IMR-90 (cell line): Measurements from ENCODE around the gene BAHD1. TPM values are rescaled to one million over a fixed set of nuclear protein-coding genes. Genes with fewer than 3 reads are reported as not detected.

Experiments used
- ATAC-seq: fragments of 200-7000 bp; cut with Tn5 transposase; 2 replicates; pipeline ENCODE4 v1.9.1; 2020; ENCODE audit warnings: low read depth, mild to moderate bottlenecking, moderate library complexity
- BruUV-seq: library from RNA; stranded (reverse); fragments of 400-500 nt; replicated peaks from 2 replicates; lab custom pipeline; 2021; lab: Mats Ljungman, UMichigan
- CTCF ChIA-PET: fragments of 300-600 bp; formaldehyde crosslinking; extraction: SDS; loops from one replicate; lab custom pipeline; 2021; ENCODE audit warnings: antibody characterized with exemption; lab: Yijun Ruan, JAX
- POLR2A ChIA-PET: fragments of 300-600 bp; sonication (Branson Sonifier 250); formaldehyde crosslinking; loops from one replicate; lab custom pipeline; 2022; ENCODE audit warnings: antibody characterized with exemption; ENCODE audit not compliant: unreplicated experiment; lab: Charles Lee
- DNase-seq: peaks from one replicate; pipeline ENCODE4 v3.0.0; 2013
- H2AFZ ChIP-seq: replicated peaks from 2 replicates; pipeline ENCODE3; 2013; ENCODE audit warnings: low read length, mild to moderate bottlenecking; ENCODE audit not compliant: poor library complexity
- H2AK5ac ChIP-seq: 2 replicates; pipeline ENCODE4 v1.6.1; 2013; ENCODE audit warnings: low read depth, low read length, inconsistent platforms
- H2AK9ac ChIP-seq: replicated peaks from 2 replicates; pipeline ENCODE3; 2013; ENCODE audit warnings: mild to moderate bottlenecking, low read depth, low read length, moderate library complexity; ENCODE audit not compliant: poor library complexity
- H2BK120ac ChIP-seq: 2 replicates; pipeline ENCODE4 v1.6.1; 2013; ENCODE audit warnings: low read depth, low read length, inconsistent platforms
- H2BK15ac ChIP-seq: 3 replicates; pipeline ENCODE4 v1.6.1; 2013; ENCODE audit warnings: low read depth, low read length, inconsistent platforms
- H2BK20ac ChIP-seq: 2 replicates; pipeline ENCODE4 v1.6.1; 2013; ENCODE audit warnings: low read depth, mild to moderate bottlenecking, inconsistent platforms, low read length, moderate library complexity
- H2BK5ac ChIP-seq: 2 replicates; pipeline ENCODE4 v1.6.1; 2013; ENCODE audit warnings: mild to moderate bottlenecking, low read depth, low read length, inconsistent platforms; ENCODE audit not compliant: poor library complexity, severe bottlenecking
- H3K14ac ChIP-seq: replicated peaks from 2 replicates; pipeline ENCODE4 v1.6.1; 2013; ENCODE audit warnings: low read depth, low read length, inconsistent platforms
- H3K18ac ChIP-seq: 2 replicates; pipeline ENCODE4 v1.6.1; 2013; ENCODE audit warnings: low read depth, low read length, control low read depth
- H3K23ac ChIP-seq: 2 replicates; pipeline ENCODE4 v1.6.1; 2013; ENCODE audit warnings: low read depth, low read length, inconsistent platforms
- H3K27ac ChIP-seq: 2 replicates; pipeline ENCODE4 v1.5.1; 2013; ENCODE audit warnings: mild to moderate bottlenecking, control low read depth, low read length; ENCODE audit not compliant: insufficient read depth
- H3K27me3 ChIP-seq: 2 replicates; pipeline ENCODE4 v1.6.1; 2013; ENCODE audit warnings: low read length; ENCODE audit not compliant: control insufficient read depth, insufficient read depth
- H3K36me3 ChIP-seq: 2 replicates; pipeline ENCODE4 v1.6.1; 2013; ENCODE audit warnings: low read length, mixed read lengths; ENCODE audit not compliant: control insufficient read depth, insufficient read depth
- H3K4ac ChIP-seq: 2 replicates; pipeline ENCODE4 v1.6.1; 2013; ENCODE audit warnings: low read depth, low read length, inconsistent platforms
- H3K4me1 ChIP-seq: 2 replicates; pipeline ENCODE4 v1.6.1; 2013; ENCODE audit warnings: low read length, mixed read lengths; ENCODE audit not compliant: control insufficient read depth, insufficient read depth
- H3K4me2 ChIP-seq: 2 replicates; pipeline ENCODE4 v1.6.1; 2013; ENCODE audit warnings: low read depth, mild to moderate bottlenecking, control low read depth, low read length, moderate library complexity
- H3K4me3 ChIP-seq: 2 replicates; pipeline ENCODE4 v1.5.1; 2013; ENCODE audit warnings: low read depth, mild to moderate bottlenecking, control low read depth, low read length, moderate library complexity; ENCODE audit not compliant: insufficient read depth
- H3K56ac ChIP-seq: 2 replicates; pipeline ENCODE4 v1.6.1; 2013; ENCODE audit warnings: low read length, inconsistent platforms; ENCODE audit not compliant: insufficient read depth; ENCODE audit errors: extremely low read depth
- H3K79me1 ChIP-seq, 2 experiments: 2 replicates each; pipeline ENCODE4 v1.6.1; 2013; ENCODE audit warnings: low read length in 2 of 2, inconsistent platforms in 1 of 2, low read depth in 1 of 2
- H3K9ac ChIP-seq: 2 replicates; pipeline ENCODE4 v1.6.1; 2013; ENCODE audit warnings: low read depth, low read length, control low read depth
- H3K9me1 ChIP-seq: 2 replicates; pipeline ENCODE4 v1.6.1; 2013; ENCODE audit warnings: low read length, inconsistent platforms; ENCODE audit not compliant: insufficient read depth
- H3K9me3 ChIP-seq: 2 replicates; pipeline ENCODE4 v1.6.1; 2013; ENCODE audit warnings: low read length; ENCODE audit not compliant: control insufficient read depth, insufficient read depth
- H4K20me1 ChIP-seq: 2 replicates; pipeline ENCODE4 v1.6.1; 2013; ENCODE audit warnings: low read length, inconsistent platforms; ENCODE audit not compliant: insufficient read depth
- H4K5ac ChIP-seq: 2 replicates; pipeline ENCODE4 v1.6.1; 2013; ENCODE audit warnings: mild to moderate bottlenecking, low read depth, low read length, control low read depth
- H4K8ac ChIP-seq, 2 experiments: 2 replicates each; pipeline ENCODE4 v1.6.1; 2013; ENCODE audit warnings: low read depth in 2 of 2, low read length in 2 of 2, control low read depth in 1 of 2, inconsistent platforms in 1 of 2
- H4K91ac ChIP-seq: 2 replicates; pipeline ENCODE4 v1.6.1; 2013; ENCODE audit warnings: low read depth, low read length, inconsistent platforms; ENCODE audit not compliant: insufficient read depth
- BHLHE40 ChIP-seq: fragments of 150-350 bp; IDR thresholded peaks from 2 replicates; pipeline ENCODE4 v1.6.1; 2016; ENCODE audit warnings: mild to moderate bottlenecking, low read depth, low read length
- CEBPB ChIP-seq: IDR thresholded peaks from 2 replicates; pipeline ENCODE4 v1.6.1; 2012; ENCODE audit warnings: low read depth, low read length, improper control_type of control experiment
- CHD1 ChIP-seq: IDR thresholded peaks from 2 replicates; pipeline ENCODE4 v1.6.1; 2012; ENCODE audit warnings: low read depth, low read length, improper control_type of control experiment
- CTCF ChIP-seq: conservative IDR thresholded peaks from 2 replicates; pipeline ENCODE4 v1.5.1; 2012; ENCODE audit warnings: mild to moderate bottlenecking, low read depth, low read length, improper control_type of control experiment
- ELK1 ChIP-seq: fragments of 150-350 bp; IDR thresholded peaks from 2 replicates; pipeline ENCODE4 v1.6.1; 2016; ENCODE audit warnings: low read depth, mild to moderate bottlenecking, low read length, moderate library complexity, borderline replicate concordance
- FOS ChIP-seq: fragments of 150-350 bp; IDR thresholded peaks from 2 replicates; pipeline ENCODE4 v1.6.1; 2016; ENCODE audit warnings: low read depth, low read length
- MAFK ChIP-seq: IDR thresholded peaks from 2 replicates; pipeline ENCODE4 v1.6.1; 2012; ENCODE audit warnings: low read depth, low read length, improper control_type of control experiment
- MXI1 ChIP-seq: IDR thresholded peaks from 2 replicates; pipeline ENCODE4 v1.6.1; 2012; ENCODE audit warnings: low read depth, mild to moderate bottlenecking, low read length, moderate library complexity, borderline replicate concordance
- NFE2L2 ChIP-seq: fragments of 150-350 bp; IDR thresholded peaks from 2 replicates; pipeline ENCODE4 v1.6.1; 2016; ENCODE audit warnings: low read depth, mild to moderate bottlenecking, low read length
- RAD21 ChIP-seq: IDR thresholded peaks from 2 replicates; pipeline ENCODE4 v1.6.1; 2012; ENCODE audit warnings: low read length, improper control_type of control experiment
- RCOR1 ChIP-seq: IDR thresholded peaks from 2 replicates; pipeline ENCODE4 v1.6.1; 2012; ENCODE audit warnings: mild to moderate bottlenecking, low read length, improper control_type of control experiment; ENCODE audit not compliant: insufficient replicate concordance
- RFX5 ChIP-seq: IDR thresholded peaks from 2 replicates; pipeline ENCODE4 v1.8.0; 2012; ENCODE audit warnings: low read depth, mild to moderate bottlenecking, low read length, moderate library complexity
- SMC3 ChIP-seq: fragments of 150-350 bp; IDR thresholded peaks from 2 replicates; pipeline ENCODE4 v1.6.1; 2016; ENCODE audit warnings: low read depth, mild to moderate bottlenecking, antibody characterized with exemption, low read length, moderate library complexity
- USF2 ChIP-seq: fragments of 150-350 bp; IDR thresholded peaks from 2 replicates; pipeline ENCODE4 v1.6.1; 2017; ENCODE audit warnings: mild to moderate bottlenecking, antibody characterized with exemption, low read length, low read depth
- WGBS, 2 experiments: methylation state at CpG; one replicate each; pipeline versions ENCODE4 v1.1.5 to v1.1.7; 2013; ENCODE audit warnings: missing lambda C conversion rate in 2 of 2; ENCODE audit not compliant: insufficient read length in 1 of 2; ENCODE audit errors: extremely low coverage in 2 of 2; 5-methylcytosine and 5-hydroxymethylcytosine counted together
- dilution Hi-C: fragments of 300-500 bp; cut with HindIII; formaldehyde crosslinking; loops from one replicate; pipeline ENCODE4 v1.14.3; 2018; ENCODE audit warnings: low sequenced_read_pairs; ENCODE audit not compliant: unreplicated experiment
- in situ Hi-C: fragments of 300-500 bp; cut with MboI; formaldehyde crosslinking; loops from 3 replicates; pipeline ENCODE4 v1.14.3; 2019; ENCODE audit warnings: low sequenced_read_pairs, inconsistent platforms, mixed read lengths
- intact Hi-C: fragments of 100-400 bp; cut with micrococcal nuclease; formaldehyde crosslinking; loops from 2 replicates; pipeline ENCODE4 v1.10.0; 2022
- polyA plus RNA-seq, 3 experiments: library from polyadenylated mRNA; depleted of rRNA; stranded (reverse); fragments of >200 nt; gene quantifications; 2 replicates each; pipeline ENCODE4 v1.2.3, GENCODE V29; 2012; ENCODE audit warnings: low replicate concordance in 1 of 3
- total RNA-seq: library from RNA; depleted of rRNA; stranded (reverse); fragments of >200 nt; gene quantifications from 2 replicates; pipeline ENCODE4 v1.2.3, GENCODE V29; 2012

The BAHD1 gene
- total and polyA plus RNA-seq, 2 of the 4 experiments (the other 2 are of a cell fraction) = 3.0 to 8.7 TPM

GRCh38 chr15:40416056-40416455, 24.7 kb upstream of the BAHD1 start:
- Histone ChIP-seq H3K23ac (no peak overlapping the region), H3K9me3 (no peaks in the 10 kb centered on the region), H3K18ac (no peak overlapping the region), H2BK5ac (no peak overlapping the region), H3K14ac (no peak overlapping the region), H3K27ac (no peak overlapping the region), H2AK9ac (peak overlapping the region; percentile 42), H2AFZ (no peak overlapping the region), H3K9ac (no peak overlapping the region), H2BK20ac (no peak overlapping the region), H4K8ac (no peak overlapping the region), H4K5ac (no peak overlapping the region), H3K9me1 (no peaks in the 10 kb centered on the region), H3K4ac (no peak overlapping the region), H3K4me3 (no peak overlapping the region), H4K91ac (no peak overlapping the region), H2AK5ac (no peak overlapping the region), H2BK120ac (no peak overlapping the region), H3K4me1 (no peaks in the 10 kb centered on the region), H3K27me3 (no peaks in the 10 kb centered on the region), H3K4me2 (no peak overlapping the region), H4K20me1 (no peaks in the 10 kb centered on the region), H3K79me1 (peaks cover 0 to 7% of the 10 kb centered on the region in 2 experiments; a peak in 2 of 4 replicates), H3K36me3 (peaks cover 54% of the 10 kb centered on the region), H3K56ac (no peak overlapping the region), H2BK15ac (no peak overlapping the region)
- no peak for ATAC-seq
- in situ Hi-C loops (no loop called here), intact Hi-C loops (no loop called here), dilution Hi-C loops (no loop called here)
- no peak for DNase-seq
- POLR2A ChIA-PET = interaction anchor here (0.5 kb wide), 1 partner anchor 29 kb away, joined by 5 read pairs; no protein-coding TSS in a partner anchor
- no peak for TF ChIP-seq MXI1
- TF ChIP-seq RAD21 = no peak
- no peak for TF ChIP-seq FOS
- TF ChIP-seq RCOR1 = no peak
- no peak for TF ChIP-seq RFX5
- TF ChIP-seq SMC3 = no peak
- TF ChIP-seq NFE2L2 = no peak
- no peak for TF ChIP-seq CHD1
- no peak for TF ChIP-seq BHLHE40
- no peak for TF ChIP-seq CTCF
- TF ChIP-seq MAFK = no peak
- no peak for TF ChIP-seq USF2
- TF ChIP-seq ELK1 = no peak
- no peak for TF ChIP-seq CEBPB
- no TSS peak for BruUV-seq
- CTCF ChIA-PET = no interaction called here
- WGBS, 2 experiments = 98% methylated on average over 6 of the region's 14 CpGs; no CpG with 5 or more reads in 1 of the 2 experiments
